ENCODE results near the gene LBHD2.

DNA sequence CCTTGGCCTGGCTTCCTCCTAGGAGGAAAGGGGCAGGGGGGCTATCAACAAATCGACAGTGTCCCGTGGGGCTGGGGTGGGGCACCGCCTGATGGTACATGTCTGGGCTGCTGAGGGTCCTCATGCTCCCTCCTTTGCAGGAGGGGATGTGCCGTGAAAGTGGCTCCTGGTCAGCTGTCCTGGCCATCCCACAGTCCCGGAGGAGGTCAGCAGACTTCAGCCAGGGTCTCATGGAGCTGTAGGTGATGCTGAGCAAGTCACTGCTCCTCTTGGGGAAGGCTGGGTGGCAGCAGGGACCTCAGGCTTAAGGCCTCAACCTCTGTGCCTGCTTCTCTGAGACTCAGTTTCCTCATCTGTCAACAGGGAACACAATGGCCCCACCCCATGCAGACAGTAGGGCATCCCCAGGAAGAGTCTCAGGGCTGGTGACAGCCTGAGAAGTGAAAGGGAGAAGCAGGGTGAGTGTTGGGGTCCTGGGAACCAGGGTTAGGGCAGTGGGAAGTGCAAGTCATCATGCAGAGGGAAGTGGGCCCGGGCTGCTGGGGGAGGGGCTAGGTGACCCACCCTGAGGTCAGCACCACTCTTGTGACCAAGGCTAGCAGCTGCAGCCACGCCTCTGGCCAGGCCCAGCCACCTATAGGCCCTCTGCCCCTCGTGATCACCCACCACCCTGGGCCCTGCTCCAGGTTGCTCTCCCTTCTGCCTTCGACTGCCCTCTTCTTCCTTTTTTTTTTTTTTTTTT is 34.8 kb downstream of the LBHD2 start:
- TF ChIP-seq RAD21 (conservative IDR thresholded peaks at IDR 0.05) (no peak), EZH2 (IDR thresholded peaks at IDR 0.05; ENCODE audit: borderline replicate concordance, insufficient read depth, low read length, poor library complexity, severe bottlenecking) (no peak), POLR2AphosphoS5 (IDR thresholded peaks at IDR 0.05) (no peak), EP300 (conservative IDR thresholded peaks at IDR 0.05; ENCODE audit: poor library complexity, severe bottlenecking) (no peak), MXI1 (conservative IDR thresholded peaks at IDR 0.05; ENCODE audit: poor library complexity, severe bottlenecking) (no peak), SMC3 (conservative IDR thresholded peaks at IDR 0.05; ENCODE audit: poor library complexity) (no peak)
- TF ChIP-seq, protein P1, sequence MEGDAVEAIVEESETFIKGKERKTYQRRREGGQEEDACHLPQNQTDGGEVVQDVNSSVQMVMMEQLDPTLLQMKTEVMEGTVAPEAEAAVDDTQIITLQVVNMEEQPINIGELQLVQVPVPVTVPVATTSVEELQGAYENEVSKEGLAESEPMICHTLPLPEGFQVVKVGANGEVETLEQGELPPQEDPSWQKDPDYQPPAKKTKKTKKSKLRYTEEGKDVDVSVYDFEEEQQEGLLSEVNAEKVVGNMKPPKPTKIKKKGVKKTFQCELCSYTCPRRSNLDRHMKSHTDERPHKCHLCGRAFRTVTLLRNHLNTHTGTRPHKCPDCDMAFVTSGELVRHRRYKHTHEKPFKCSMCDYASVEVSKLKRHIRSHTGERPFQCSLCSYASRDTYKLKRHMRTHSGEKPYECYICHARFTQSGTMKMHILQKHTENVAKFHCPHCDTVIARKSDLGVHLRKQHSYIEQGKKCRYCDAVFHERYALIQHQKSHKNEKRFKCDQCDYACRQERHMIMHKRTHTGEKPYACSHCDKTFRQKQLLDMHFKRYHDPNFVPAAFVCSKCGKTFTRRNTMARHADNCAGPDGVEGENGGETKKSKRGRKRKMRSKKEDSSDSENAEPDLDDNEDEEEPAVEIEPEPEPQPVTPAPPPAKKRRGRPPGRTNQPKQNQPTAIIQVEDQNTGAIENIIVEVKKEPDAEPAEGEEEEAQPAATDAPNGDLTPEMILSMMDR (IDR thresholded peaks at IDR 0.05; ENCODE audit: poor library complexity, severe bottlenecking): no peak

Measured in neural cell (in vitro differentiated cells).